ENCODE data around the gene SGIP1. TPM values are rescaled to one million over a fixed set of nuclear protein-coding genes. Genes with fewer than 3 reads are reported as not detected.

Gene SGIP1
- total and polyA plus RNA-seq, 2 donors (not counting 3 experiments of a cell fraction or from before 2014, with no cell fraction given): 30.9 to 68.9 TPM

GRCh38 chr1:66671455-66671854 is 137.5 kb downstream of the SGIP1 start:
- no peaks in the 10 kb centered on the region for H3K79me2 ChIP-seq (ENCODE audit: control insufficient read depth, insufficient read depth, low read length)
- no peak overlapping the region for H3K9ac ChIP-seq (replicated peaks; ENCODE audit: extremely low read depth, insufficient read depth, low read length)
- no peak overlapping the region for H3K27ac ChIP-seq (ENCODE audit: insufficient read depth, low read depth, low read length)
- H4K20me1 ChIP-seq (replicated peaks; ENCODE audit: control insufficient read depth, extremely low read depth, insufficient read depth, low read length): no peaks in the 10 kb centered on the region
- ChIA-PET CTCF (no interaction called here), POLR2A (no interaction called here)
- intact Hi-C loops (cut with micrococcal nuclease): no loop called here
- FAIRE-seq (no peak), DNase-seq (ENCODE audit: low read depth, low spot score) (no peak)
- no peaks in the 10 kb centered on the region for H3K9me3 ChIP-seq (replicated peaks; ENCODE audit: control insufficient read depth, insufficient read depth, low read length)
- H3K36me3 ChIP-seq (ENCODE audit: control insufficient read depth in 2 of 2, extremely low read depth in 1 of 2, insufficient read depth in 2 of 2, low read length in 2 of 2): no peaks in the 10 kb centered on the region
- dilution Hi-C loops (cut with MboI; ENCODE audit: extremely low pct_ligation_motif_present, low sequenced_read_pairs): no loop called here
- no peaks in the 10 kb centered on the region for H3K9me1 ChIP-seq (replicated peaks; ENCODE audit: control insufficient read depth, extremely low read depth, insufficient read depth, low read length)
- no peaks in the 10 kb centered on the region for H3K27me3 ChIP-seq (ENCODE audit: control insufficient read depth in 2 of 2, insufficient read depth in 2 of 2, low read length in 2 of 2)
- H3K4me3 ChIP-seq (replicated peaks in 1 of 3; ENCODE audit: insufficient read depth in 1 of 3, low read depth in 1 of 3, low read length in 3 of 3): no peak overlapping the region
- no peak for TF ChIP-seq MAX (IDR thresholded peaks at IDR 0.05; ENCODE audit: insufficient read depth, insufficient read length)
- no peak for TF ChIP-seq JUN (IDR thresholded peaks at IDR 0.05; ENCODE audit: borderline replicate concordance, insufficient read depth, insufficient read length, low read depth)
- no peak for TF ChIP-seq MYC (IDR thresholded peaks at IDR 0.05; ENCODE audit: low read depth, low read length)
- no peak for TF ChIP-seq POLR2AphosphoS5 (IDR thresholded peaks at IDR 0.05; ENCODE audit: insufficient read depth, low read depth, low read length)
- TF ChIP-seq FOS (IDR thresholded peaks at IDR 0.05; ENCODE audit: borderline replicate concordance, insufficient read depth, low read length): no peak
- no peak for TF ChIP-seq EZH2 (IDR thresholded peaks at IDR 0.05; ENCODE audit: borderline replicate concordance, low read depth, low read length, severe bottlenecking)
- no peak for TF ChIP-seq POLR2A (IDR thresholded peaks at IDR 0.05; ENCODE audit: low read depth, low read length)
- no peak for TF ChIP-seq GATA2 (IDR thresholded peaks at IDR 0.05; ENCODE audit: insufficient read depth, insufficient read length, low read depth, low read length)
- TF ChIP-seq CTCF (IDR thresholded peaks at IDR 0.05; ENCODE audit: extremely low read depth in 1 of 2, insufficient read depth in 1 of 2, low read depth in 1 of 2, low read length in 2 of 2): no peak
- H2AFZ ChIP-seq (ENCODE audit: low read depth, low read length): no peak overlapping the region
- peaks cover 6% of the 10 kb centered on the region for H3K4me1 ChIP-seq (ENCODE audit: control insufficient read depth, extremely low read depth, insufficient read depth, low read length)
- no peak overlapping the region for H3K4me2 ChIP-seq (ENCODE audit: insufficient read depth, low read length)
- BruUV-seq (replicated peaks): no TSS peak
